CD4-positive, alpha-beta T cell treated with Interleukin-1 beta for 1 hour (primary cell): Measurements from ENCODE around the gene MLIP.
"Not testable (repeated sequence)": the region's sequence is repeated elsewhere in the genome, so short reads cannot be mapped to it uniquely, and the experiment has no call there.

ENCODE experiments used
- DNase-seq, 2 donors: peaks; one replicate each; pipeline ENCODE4 v3.0.0-alpha.2; 2020 to 2022

MLIP gene

GRCh38 chr6:54142889-54143519 lies 31.8 kb downstream of the MLIP start:
- DNase-seq = no peak

- no peak for DNase-seq
These were observed 40.6 kb downstream of the MLIP start for GRCh38 chr6:54151861-54152260.

GRCh38 chr6:54156650-54157250 lies 45.5 kb downstream of the MLIP start:
- no peak for DNase-seq

- no peak for DNase-seq
These were observed 46.2 kb downstream of the MLIP start for GRCh38 chr6:54157405-54157804.

- DNase-seq = no peak
These were observed 61.8 kb downstream of the MLIP start for GRCh38 chr6:54173089-54173488.

GRCh38 chr6:54179152-54179551 lies 67.9 kb downstream of the MLIP start:
- no peak for DNase-seq

GRCh38 chr6:54183616-54184015 lies 72.4 kb downstream of the MLIP start:
- DNase-seq = no peak

- DNase-seq = no peak
These were observed 74.6 kb downstream of the MLIP start for GRCh38 chr6:54185885-54186284.

GRCh38 chr6:54188846-54189245 lies 77.6 kb downstream of the MLIP start:
- no peak for DNase-seq

GRCh38 chr6:54191461-54191860 lies 80.2 kb downstream of the MLIP start:
- DNase-seq = no peak

- DNase-seq = no peak
These were observed 81.8 kb downstream of the MLIP start for GRCh38 chr6:54192993-54193392.

- no peak for DNase-seq
These were observed 82.3 kb downstream of the MLIP start for GRCh38 chr6:54193560-54193959.

- DNase-seq = no peak
These were observed 82.8 kb downstream of the MLIP start for GRCh38 chr6:54194067-54194466.

GRCh38 chr6:54195637-54196036 lies 84.4 kb downstream of the MLIP start:
- DNase-seq = no peak

- DNase-seq = no peak
These were observed 85.7 kb downstream of the MLIP start for GRCh38 chr6:54196905-54197304.

- DNase-seq = no peak
These were observed 86.9 kb downstream of the MLIP start for GRCh38 chr6:54198134-54198533.

- DNase-seq = not testable (repeated sequence)
These were observed 92.3 kb downstream of the MLIP start for GRCh38 chr6:54203474-54204035.

GRCh38 chr6:54204921-54205591 lies 93.8 kb downstream of the MLIP start:
- DNase-seq = no peak

- DNase-seq = no peak
These were observed 95.3 kb downstream of the MLIP start for GRCh38 chr6:54206510-54206909.

- DNase-seq = not testable (repeated sequence)
These were observed 98.7 kb downstream of the MLIP start for GRCh38 chr6:54209983-54210382.

GRCh38 chr6:54214286-54214685 lies 103.0 kb downstream of the MLIP start:
- DNase-seq = no peak

GRCh38 chr6:54216336-54216735 lies 105.1 kb downstream of the MLIP start:
- no peak for DNase-seq

- no peak for DNase-seq
These were observed 105.8 kb downstream of the MLIP start for GRCh38 chr6:54217018-54217417.

- DNase-seq = no peak
These were observed 111.0 kb downstream of the MLIP start for GRCh38 chr6:54222217-54222616.
